ENCODE results near the gene ARMH1.
A peak's percentile ranks its signal among the peaks of the same experiment; 100 is the strongest.

ARMH1 gene

DNA sequence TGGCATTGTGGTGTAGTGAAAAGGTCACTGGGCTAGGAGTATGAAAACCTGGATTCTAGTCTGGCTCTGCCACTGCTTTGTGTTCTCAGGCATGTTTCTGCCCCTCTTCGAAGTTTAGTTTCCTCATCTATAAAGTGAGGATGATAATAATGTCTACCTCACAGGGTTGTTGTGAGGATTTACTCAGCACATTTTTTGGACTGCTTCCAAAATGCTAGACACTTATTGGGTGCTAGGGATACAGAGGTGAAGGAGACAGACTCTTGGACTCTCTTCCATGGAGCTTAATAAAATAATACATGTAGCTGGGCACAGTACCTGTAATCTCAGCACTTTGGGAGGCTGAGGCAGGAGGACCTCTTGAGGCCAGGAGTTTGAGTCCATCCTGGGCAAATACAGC is 68.7 kb downstream of the ARMH1 start:
- H3K36me3 ChIP-seq (ENCODE audit: control insufficient read depth in 2 of 2, insufficient read depth in 1 of 2, low read length in 2 of 2): peaks cover 44 to 64% of the 10 kb centered on the region in 2 experiments
- no peak overlapping the region for H3K4me3 ChIP-seq (ENCODE audit: low read depth, low read length)
- ChIA-PET CTCF (interaction anchor here (1.1 to 1.8 kb wide), 2 partner anchors 12 to 13 kb away, joined by 8 to 10 read pairs; partner anchors contain the start of gene RNU5D-1), POLR2A (interaction anchor here (0.6 to 2.6 kb wide), 3 partner anchors 17 to 32 kb away, joined by 4 to 8 read pairs (median 6); partner anchors contain the start of gene RPS8)
- H3K4me1 ChIP-seq (ENCODE audit: control insufficient read depth, insufficient read depth, low read length): peaks cover 3% of the 10 kb centered on the region; the same call in 1 of the 2 replicates
- H3K9me3 ChIP-seq (ENCODE audit: control insufficient read depth, insufficient read depth, low read depth, low read length): no peaks in the 10 kb centered on the region
- TF ChIP-seq, protein P1, sequence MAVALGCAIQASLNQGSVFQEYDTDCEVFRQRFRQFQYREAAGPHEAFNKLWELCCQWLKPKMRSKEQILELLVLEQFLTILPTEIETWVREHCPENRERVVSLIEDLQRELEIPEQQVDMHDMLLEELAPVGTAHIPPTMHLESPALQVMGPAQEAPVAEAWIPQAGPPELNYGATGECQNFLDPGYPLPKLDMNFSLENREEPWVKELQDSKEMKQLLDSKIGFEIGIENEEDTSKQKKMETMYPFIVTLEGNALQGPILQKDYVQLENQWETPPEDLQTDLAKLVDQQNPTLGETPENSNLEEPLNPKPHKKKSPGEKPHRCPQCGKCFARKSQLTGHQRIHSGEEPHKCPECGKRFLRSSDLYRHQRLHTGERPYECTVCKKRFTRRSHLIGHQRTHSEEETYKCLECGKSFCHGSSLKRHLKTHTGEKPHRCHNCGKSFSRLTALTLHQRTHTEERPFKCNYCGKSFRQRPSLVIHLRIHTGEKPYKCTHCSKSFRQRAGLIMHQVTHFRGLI (tag by site-specific recombination; IDR thresholded peaks at IDR 0.05): peak; percentile 63; the same call in 1 of the 2 replicates
- TF ChIP-seq ZNF37A (tag by site-specific recombination; IDR thresholded peaks at IDR 0.05) (no peak), KLF16 (tag by site-specific recombination; IDR thresholded peaks at IDR 0.05) (no peak), ZNF501 (tag by site-specific recombination; IDR thresholded peaks at IDR 0.05) (no peak), PRDM1 (tag by site-specific recombination; IDR thresholded peaks at IDR 0.05) (no peak), ZNF138 (tag by site-specific recombination; IDR thresholded peaks at IDR 0.05; ENCODE audit: borderline replicate concordance) (no peak), ZNF626 (tag by site-specific recombination; IDR thresholded peaks at IDR 0.05) (no peak)
- H3K27ac ChIP-seq (ENCODE audit: extremely low read depth, low read depth, low read length): no peak overlapping the region

DNA sequence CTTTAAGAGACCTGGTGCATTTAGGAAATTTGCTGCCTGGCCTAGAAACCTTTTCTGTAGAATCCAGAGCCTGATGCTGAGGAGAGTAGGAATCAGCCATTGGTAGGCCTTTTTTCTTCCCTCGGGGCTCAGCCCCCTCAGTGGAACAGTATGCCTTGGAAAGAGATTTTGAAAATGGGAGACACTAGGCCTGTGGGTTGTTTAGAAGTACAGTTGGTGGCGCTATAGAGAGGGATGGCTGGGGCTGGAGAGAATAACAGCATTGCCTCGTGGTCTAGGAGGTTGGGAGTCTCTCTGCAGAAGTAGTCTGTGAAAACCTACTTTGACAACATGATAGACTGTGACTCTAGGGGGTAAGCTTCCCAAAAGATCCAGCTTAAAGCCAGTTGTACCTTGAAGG is 73.4 kb downstream of the ARMH1 start:
- POLR2A ChIA-PET: interaction anchor here (0.7 to 1.5 kb wide), 4 partner anchors 14 to 29 kb away, joined by 3 to 5 read pairs (median 4); partner anchors contain the start of gene RPS8
- Histone ChIP-seq H3K27ac (ENCODE audit: extremely low read depth, low read depth, low read length) (no peak overlapping the region), H3K4me1 (ENCODE audit: control insufficient read depth, insufficient read depth, low read length) (no peaks in the 10 kb centered on the region), H3K9me3 (ENCODE audit: control insufficient read depth, insufficient read depth, low read depth, low read length) (no peaks in the 10 kb centered on the region), H3K4me3 (ENCODE audit: low read depth, low read length) (no peak overlapping the region), H3K36me3 (ENCODE audit: control insufficient read depth in 2 of 2, insufficient read depth in 1 of 2, low read length in 2 of 2) (peaks cover 67 to 88% of the 10 kb centered on the region in 2 experiments)
- CTCF ChIA-PET: interaction anchor here (0.6 to 2.3 kb wide), 3 partner anchors 15 to 33 kb away, joined by 3 to 12 read pairs (median 4); partner anchors contain the start of gene RNU5D-1
- TF ChIP-seq ZNF473 (tag by site-specific recombination; IDR thresholded peaks at IDR 0.05) (no peak), ZNF423 (tag by site-specific recombination; IDR thresholded peaks at IDR 0.05) (no peak), ZNF830 (tag by site-specific recombination; IDR thresholded peaks at IDR 0.05; ENCODE audit: low read depth) (no peak), ZNF549 (tag by site-specific recombination; IDR thresholded peaks at IDR 0.05) (no peak), ZXDB (tag by site-specific recombination; IDR thresholded peaks at IDR 0.05) (no peak), ZBTB8A (tag by site-specific recombination; IDR thresholded peaks at IDR 0.05) (no peak), ZNF146 (tag by site-specific recombination; IDR thresholded peaks at IDR 0.05) (no peak), ZNF654 (tag by site-specific recombination; IDR thresholded peaks at IDR 0.05; ENCODE audit: low read depth) (no peak), HIC1 (tag by site-specific recombination; IDR thresholded peaks at IDR 0.05) (no peak), ZNF404 (tag by site-specific recombination; IDR thresholded peaks at IDR 0.05) (no peak), ZNF580 (tag by site-specific recombination; IDR thresholded peaks at IDR 0.05) (no peak), ZBTB20 (tag by site-specific recombination; IDR thresholded peaks at IDR 0.05) (no peak), ZSCAN4 (tag by site-specific recombination; IDR thresholded peaks at IDR 0.05) (no peak)
- TF ChIP-seq, protein P1 (tag by site-specific recombination; IDR thresholded peaks at IDR 0.05): no peak
- TF ChIP-seq, protein P2, sequence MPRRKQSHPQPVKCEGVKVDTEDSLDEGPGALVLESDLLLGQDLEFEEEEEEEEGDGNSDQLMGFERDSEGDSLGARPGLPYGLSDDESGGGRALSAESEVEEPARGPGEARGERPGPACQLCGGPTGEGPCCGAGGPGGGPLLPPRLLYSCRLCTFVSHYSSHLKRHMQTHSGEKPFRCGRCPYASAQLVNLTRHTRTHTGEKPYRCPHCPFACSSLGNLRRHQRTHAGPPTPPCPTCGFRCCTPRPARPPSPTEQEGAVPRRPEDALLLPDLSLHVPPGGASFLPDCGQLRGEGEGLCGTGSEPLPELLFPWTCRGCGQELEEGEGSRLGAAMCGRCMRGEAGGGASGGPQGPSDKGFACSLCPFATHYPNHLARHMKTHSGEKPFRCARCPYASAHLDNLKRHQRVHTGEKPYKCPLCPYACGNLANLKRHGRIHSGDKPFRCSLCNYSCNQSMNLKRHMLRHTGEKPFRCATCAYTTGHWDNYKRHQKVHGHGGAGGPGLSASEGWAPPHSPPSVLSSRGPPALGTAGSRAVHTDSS (tag by site-specific recombination; IDR thresholded peaks at IDR 0.05): no peak
- TF ChIP-seq, protein P3, sequence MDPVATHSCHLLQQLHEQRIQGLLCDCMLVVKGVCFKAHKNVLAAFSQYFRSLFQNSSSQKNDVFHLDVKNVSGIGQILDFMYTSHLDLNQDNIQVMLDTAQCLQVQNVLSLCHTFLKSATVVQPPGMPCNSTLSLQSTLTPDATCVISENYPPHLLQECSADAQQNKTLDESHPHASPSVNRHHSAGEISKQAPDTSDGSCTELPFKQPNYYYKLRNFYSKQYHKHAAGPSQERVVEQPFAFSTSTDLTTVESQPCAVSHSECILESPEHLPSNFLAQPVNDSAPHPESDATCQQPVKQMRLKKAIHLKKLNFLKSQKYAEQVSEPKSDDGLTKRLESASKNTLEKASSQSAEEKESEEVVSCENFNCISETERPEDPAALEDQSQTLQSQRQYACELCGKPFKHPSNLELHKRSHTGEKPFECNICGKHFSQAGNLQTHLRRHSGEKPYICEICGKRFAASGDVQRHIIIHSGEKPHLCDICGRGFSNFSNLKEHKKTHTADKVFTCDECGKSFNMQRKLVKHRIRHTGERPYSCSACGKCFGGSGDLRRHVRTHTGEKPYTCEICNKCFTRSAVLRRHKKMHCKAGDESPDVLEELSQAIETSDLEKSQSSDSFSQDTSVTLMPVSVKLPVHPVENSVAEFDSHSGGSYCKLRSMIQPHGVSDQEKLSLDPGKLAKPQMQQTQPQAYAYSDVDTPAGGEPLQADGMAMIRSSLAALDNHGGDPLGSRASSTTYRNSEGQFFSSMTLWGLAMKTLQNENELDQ (tag by site-specific recombination; IDR thresholded peaks at IDR 0.05; ENCODE audit: low read depth): no peak

Measured in HEK293 (cell line).